Posterior vena cava (tissue), 2 donors: ENCODE data around the gene MAST4. TPM values are rescaled to one million over a fixed set of nuclear protein-coding genes. Genes with fewer than 3 reads are reported as not detected.

Experiments used
- DNase-seq: peaks from one replicate; pipeline ENCODE4 v3.0.0-alpha.2; 2020; ENCODE audit warnings: low spot score
- intact Hi-C, 2 donors: fragments of 100-400 bp; cut with DNase I; formaldehyde crosslinking; loops; one replicate each; pipeline versions ENCODE4 v1.14.1 to v1.14.2; 2022 to 2023
- total RNA-seq, 2 donors: library from RNA; stranded (reverse); fragmentation: NEBNext Ultra II Directional; extraction: Animal tissue kit (Norgen Biotek cat#: 25700); gene quantifications; one replicate each; pipeline ENCODE4 v1.2.1, GENCODE V29; 2021
- donor health status: DM: yes; HTN: yes; CAD: no.
- donor health status: DM: yes; HTN: yes; CAD: no.

Gene MAST4
- total RNA-seq, 2 donors from 2014 or later: 36.4 to 45.6 TPM

- intact Hi-C loops: no loop called here
- DNase-seq: no peak
These were observed 537.6 kb downstream of the MAST4 start for GRCh38 chr5:67133776-67134175.

GRCh38 chr5:67135381-67135984 lies 539.3 kb downstream of the MAST4 start:
- DNase-seq: no peak
- intact Hi-C loops: no loop called here

GRCh38 chr5:67139030-67139429 lies 542.8 kb downstream of the MAST4 start:
- no peak for DNase-seq
- intact Hi-C loops: no loop called here

- intact Hi-C loops: no loop called here
- DNase-seq: no peak
These were observed 544.2 kb downstream of the MAST4 start for GRCh38 chr5:67140413-67140812.

GRCh38 chr5:67141644-67142043 lies 545.5 kb downstream of the MAST4 start:
- DNase-seq: no peak
- intact Hi-C loops: no loop called here

GRCh38 chr5:67142816-67143215 lies 546.6 kb downstream of the MAST4 start:
- no peak for DNase-seq
- intact Hi-C loops: no loop called here

- no peak for DNase-seq
- intact Hi-C loops: no loop called here
These were observed 547.4 kb downstream of the MAST4 start for GRCh38 chr5:67143549-67143948.

- DNase-seq: no peak
- intact Hi-C loops: no loop called here
These were observed 548.0 kb downstream of the MAST4 start for GRCh38 chr5:67144183-67144639.

- DNase-seq: no peak
- intact Hi-C loops: no loop called here
These were observed 550.4 kb downstream of the MAST4 start for GRCh38 chr5:67146574-67146973.

GRCh38 chr5:67146981-67147380 lies 550.8 kb downstream of the MAST4 start:
- intact Hi-C loops: no loop called here
- no peak for DNase-seq

- intact Hi-C loops: no loop called here
- no peak for DNase-seq
These were observed 551.6 kb downstream of the MAST4 start for GRCh38 chr5:67147760-67148159.

- no peak for DNase-seq
These were observed 553.1 kb downstream of the MAST4 start for GRCh38 chr5:67149057-67149950.

GRCh38 chr5:67149951-67150523 lies 553.8 kb downstream of the MAST4 start:
- no peak for DNase-seq
- intact Hi-C loops: loop anchor here in 1 of 2 donors (10.0 kb wide), 1 partner anchor 335 kb away; no protein-coding TSS in a partner anchor

More at GRCh38 chr5:67149057-67149950, 553.1 kb downstream of the MAST4 start:
- intact Hi-C loops: no loop called here

GRCh38 chr5:67152400-67152799 lies 556.2 kb downstream of the MAST4 start:
- intact Hi-C loops: loop anchor here in 1 of 2 donors (10.0 kb wide), 1 partner anchor 338 kb away; no protein-coding TSS in a partner anchor

GRCh38 chr5:67153292-67153691 lies 557.1 kb downstream of the MAST4 start:
- no peak for DNase-seq
- intact Hi-C loops: loop anchor here in 1 of 2 donors (10.0 kb wide), 1 partner anchor 338 kb away; no protein-coding TSS in a partner anchor

More at GRCh38 chr5:67152400-67152799, 556.2 kb downstream of the MAST4 start:
- no peak for DNase-seq

- DNase-seq: no peak
- intact Hi-C loops: loop anchor here in 1 of 2 donors (10.0 kb wide), 1 partner anchor 340 kb away; no protein-coding TSS in a partner anchor
These were observed 558.5 kb downstream of the MAST4 start for GRCh38 chr5:67154556-67155206.

- DNase-seq: no peak
These were observed 560.9 kb downstream of the MAST4 start for GRCh38 chr5:67156976-67157583.

GRCh38 chr5:67160272-67160671 lies 564.1 kb downstream of the MAST4 start:
- no peak for DNase-seq
- intact Hi-C loops: loop anchor here (5.0 kb wide), 2 partner anchors 42 to 47 kb away; no protein-coding TSS in a partner anchor

More at GRCh38 chr5:67156976-67157583, 560.9 kb downstream of the MAST4 start:
- intact Hi-C loops: loop anchor here in 1 of 2 donors (10.0 kb wide), 1 partner anchor 342 kb away; no protein-coding TSS in a partner anchor

- intact Hi-C loops: loop anchor here (5.0 kb wide), 2 partner anchors 41 to 46 kb away; no protein-coding TSS in a partner anchor
- DNase-seq: no peak
These were observed 564.8 kb downstream of the MAST4 start for GRCh38 chr5:67160985-67161384.
